ENCODE data around the gene LYPLA2.

LYPLA2 gene

DNA sequence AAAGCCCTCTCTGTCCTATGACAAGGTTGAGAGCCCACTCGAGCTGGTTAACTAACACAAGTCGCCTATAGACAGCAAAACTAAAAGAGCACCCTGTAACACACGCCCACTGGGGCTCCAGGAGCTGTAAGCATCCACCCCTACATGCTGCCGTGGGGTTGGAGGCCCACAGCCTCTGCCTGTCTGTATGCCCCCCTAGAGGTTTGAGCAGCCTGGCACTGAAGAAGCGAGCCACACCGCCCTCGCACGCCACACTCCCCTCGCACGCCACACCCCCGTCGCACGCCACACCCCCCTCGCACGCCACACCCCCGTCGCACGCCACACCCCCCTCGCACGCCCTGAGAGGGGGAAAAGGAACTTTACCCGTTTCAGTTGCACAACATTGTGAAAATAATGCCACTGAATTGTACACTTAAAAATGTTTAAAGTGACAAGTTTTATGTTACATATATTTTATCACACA lies 47.5 kb downstream of the LYPLA2 start:
- DNase-seq = peak; percentile 57 to 66

GRCh38 chr1:23843644-23844043 lies 52.7 kb downstream of the LYPLA2 start:
- no peak for DNase-seq
